Central memory CD4-positive, alpha-beta T cell (primary cell): ENCODE data around the gene PKDREJ.
A peak's percentile ranks its signal among the peaks of the same experiment; 100 is the strongest.

ENCODE experiments used
- DNase-seq: peaks from one replicate; pipeline ENCODE4 v3.0.0; 2022

The PKDREJ gene

DNA sequence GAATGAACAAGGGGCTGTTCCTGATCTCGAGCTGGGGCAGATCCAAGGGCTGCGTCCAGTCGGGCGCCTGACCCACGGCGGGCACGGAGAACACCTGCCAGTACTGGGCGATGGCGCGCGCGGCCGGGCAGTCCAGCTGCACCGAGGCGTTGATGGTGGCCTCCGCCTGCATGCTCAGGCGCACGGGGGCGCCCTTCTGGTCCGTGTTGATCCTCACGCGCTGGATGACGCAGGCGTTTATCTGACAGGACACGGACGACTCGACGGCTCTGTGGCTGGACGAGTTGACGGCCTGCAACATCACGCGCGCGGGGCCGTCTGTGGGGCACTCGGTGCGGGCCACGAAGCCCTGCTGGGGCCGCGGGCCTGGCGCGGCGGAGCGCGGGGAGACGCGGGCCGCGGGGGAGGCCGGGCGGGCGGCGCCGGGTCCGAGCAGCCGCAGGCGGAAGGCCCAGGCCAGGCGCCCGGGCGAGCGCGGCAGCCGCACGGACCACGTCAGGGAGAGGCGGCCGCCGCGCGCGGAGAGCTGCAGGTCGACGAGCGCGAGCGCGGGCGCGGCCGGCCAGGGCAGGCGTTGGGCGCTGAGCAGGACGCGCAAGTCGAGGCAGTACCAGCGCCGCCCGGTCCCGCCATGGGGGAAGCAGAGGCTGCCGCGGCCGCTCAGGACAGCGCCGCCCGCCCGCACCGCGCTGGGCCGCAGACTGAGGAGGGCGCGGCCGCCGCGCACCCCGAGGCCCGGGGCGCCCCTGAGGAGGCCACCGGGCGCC, 511 bp downstream of the PKDREJ start:
- DNase-seq: no peak

- no peak for DNase-seq
Measured at GRCh38 chr22:46260038-46260437, 3.1 kb downstream of the PKDREJ start.

DNA sequence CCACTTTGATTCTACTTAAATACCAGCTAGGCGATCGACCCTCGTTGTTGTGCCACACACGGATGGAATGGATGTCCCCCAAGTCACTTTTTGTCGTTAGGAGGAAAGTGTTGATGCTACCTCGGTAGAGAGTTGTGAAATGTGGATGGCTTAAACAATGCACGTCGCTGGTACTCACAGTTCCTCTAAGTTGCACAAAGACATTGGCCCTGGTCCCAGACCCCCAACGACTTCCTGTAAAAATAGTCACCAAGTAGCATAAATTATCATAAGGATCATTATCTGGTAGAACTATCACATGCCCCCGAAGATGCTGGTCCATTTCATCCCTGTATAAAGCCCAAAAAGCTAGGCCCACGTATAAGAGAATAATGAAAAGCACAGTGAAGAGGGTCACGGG, 3.8 kb downstream of the PKDREJ start:
- no peak for DNase-seq

GRCh38 chr22:46256358-46256958, 6.7 kb downstream of the PKDREJ start:
- DNase-seq: no peak

GRCh38 chr22:46251816-46252380, 11.2 kb downstream of the PKDREJ start:
- no peak for DNase-seq

- no peak for DNase-seq
Measured at GRCh38 chr22:46251266-46251665, 11.9 kb downstream of the PKDREJ start.

- no peak for DNase-seq
Measured at GRCh38 chr22:46250783-46251125, 12.4 kb downstream of the PKDREJ start.

DNA sequence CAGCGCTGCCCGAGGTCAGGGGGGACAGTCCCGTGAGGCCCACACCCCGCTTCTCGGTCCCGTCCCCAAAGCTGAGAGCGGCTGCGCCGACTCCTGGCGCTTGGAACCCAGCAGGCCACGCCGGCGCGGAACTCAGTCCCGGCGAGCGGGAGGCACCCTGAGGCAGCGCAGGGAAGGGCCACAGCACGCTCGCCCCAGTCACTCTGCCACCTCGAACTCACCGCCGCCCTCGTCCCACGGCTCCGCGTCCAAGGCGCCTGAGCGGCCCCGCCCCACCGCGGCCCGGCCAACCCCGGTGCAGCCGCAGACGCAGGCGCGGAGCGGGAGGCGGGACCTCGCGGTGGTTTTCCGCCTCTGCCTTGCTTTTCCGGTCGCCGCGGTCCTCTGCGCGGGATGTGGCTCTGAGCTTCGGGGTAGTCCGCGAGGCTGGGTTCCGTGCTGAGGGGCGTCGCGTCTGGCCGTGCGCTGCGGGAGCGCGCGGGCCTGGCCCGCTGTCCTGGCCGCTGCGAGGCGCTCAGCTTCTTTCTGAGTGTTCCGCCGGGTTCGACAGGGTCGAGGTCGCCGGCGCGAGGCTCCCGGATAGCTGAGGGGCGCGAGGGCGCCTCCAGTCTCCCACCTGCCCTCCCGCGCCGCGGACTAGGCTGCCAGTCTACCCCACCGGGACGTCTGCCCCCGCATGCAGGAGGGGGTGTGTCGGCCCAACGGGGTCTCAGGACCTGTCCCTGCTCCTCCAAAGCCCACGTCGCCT, 12.9 kb downstream of the PKDREJ start, which contains the start of gene CDPF1:
CDPF1 (minus strand) TSS at position 259 of the 748 bp plus-strand sequence. CDS start 2,009 bp downstream, outside the sequence.
- DNase-seq: peak; percentile 89

- no peak for DNase-seq
Measured at GRCh38 chr22:46247443-46247975, 15.6 kb downstream of the PKDREJ start.

- DNase-seq: no peak
Measured at GRCh38 chr22:46246178-46246577, 17.0 kb downstream of the PKDREJ start.

GRCh38 chr22:46245511-46245910, 17.6 kb downstream of the PKDREJ start:
- DNase-seq: no peak

DNA sequence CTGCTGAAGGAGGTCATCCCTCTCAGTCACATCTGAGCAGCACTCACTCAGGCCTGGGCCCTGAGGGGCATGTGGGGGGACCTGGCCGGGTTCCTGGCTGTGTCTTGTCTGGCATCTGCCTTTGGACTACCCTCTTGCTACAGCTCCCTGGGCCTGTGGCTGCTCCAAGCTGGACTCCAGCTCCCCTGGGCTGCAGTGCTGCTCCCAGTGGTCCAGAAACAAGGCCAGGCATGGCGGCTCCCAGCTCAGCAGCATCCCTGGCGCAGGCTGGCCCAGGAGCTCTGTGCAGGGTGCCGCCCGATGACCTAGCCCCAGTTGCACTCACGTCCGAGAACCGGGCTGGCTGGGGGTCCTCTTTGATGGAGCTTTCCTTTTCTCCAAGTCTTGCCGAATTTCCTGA, 18.4 kb downstream of the PKDREJ start:
- DNase-seq: no peak

DNA sequence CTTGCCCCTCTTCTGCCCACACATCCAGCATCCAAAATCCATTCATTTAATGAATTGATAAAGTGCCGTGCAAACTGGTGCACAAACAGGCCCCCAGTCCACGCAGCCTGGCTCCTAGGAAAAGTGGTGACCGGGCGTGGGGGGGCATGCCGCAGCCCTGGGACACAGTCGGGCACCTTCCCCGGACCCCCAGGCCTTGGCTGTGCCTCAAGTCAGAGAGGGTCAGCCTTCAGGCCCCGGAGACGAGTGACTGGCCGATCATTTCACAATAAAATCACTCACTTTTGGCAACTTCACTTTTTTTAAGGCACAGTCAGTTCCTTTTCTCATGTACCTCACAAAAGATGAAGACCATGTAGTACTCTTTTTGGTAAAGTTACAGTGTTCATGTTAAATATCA, 21.1 kb downstream of the PKDREJ start:
- no peak for DNase-seq

- no peak for DNase-seq
Measured at GRCh38 chr22:46241396-46242007, 21.6 kb downstream of the PKDREJ start.

GRCh38 chr22:46240907-46241306, 22.2 kb downstream of the PKDREJ start:
- no peak for DNase-seq

DNA sequence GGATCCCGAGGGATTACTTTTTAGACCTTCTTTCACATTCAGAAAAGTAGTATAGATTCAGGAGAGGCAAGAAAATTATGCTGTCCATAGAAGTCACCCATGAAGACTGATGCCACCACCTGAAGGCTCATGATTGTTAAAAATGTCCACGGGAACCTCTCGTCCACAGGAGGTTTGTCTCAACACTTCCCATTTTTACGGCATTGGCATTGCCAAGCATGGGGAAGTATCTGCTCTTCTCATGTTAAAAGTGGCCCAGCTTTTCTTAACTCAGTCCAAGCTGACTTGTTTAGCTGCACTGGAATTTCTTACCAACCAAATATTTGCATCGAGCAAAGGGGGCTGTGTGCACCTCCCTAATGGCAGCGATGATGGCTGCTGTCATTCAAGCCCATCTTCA, 22.6 kb downstream of the PKDREJ start:
- no peak for DNase-seq

DNA sequence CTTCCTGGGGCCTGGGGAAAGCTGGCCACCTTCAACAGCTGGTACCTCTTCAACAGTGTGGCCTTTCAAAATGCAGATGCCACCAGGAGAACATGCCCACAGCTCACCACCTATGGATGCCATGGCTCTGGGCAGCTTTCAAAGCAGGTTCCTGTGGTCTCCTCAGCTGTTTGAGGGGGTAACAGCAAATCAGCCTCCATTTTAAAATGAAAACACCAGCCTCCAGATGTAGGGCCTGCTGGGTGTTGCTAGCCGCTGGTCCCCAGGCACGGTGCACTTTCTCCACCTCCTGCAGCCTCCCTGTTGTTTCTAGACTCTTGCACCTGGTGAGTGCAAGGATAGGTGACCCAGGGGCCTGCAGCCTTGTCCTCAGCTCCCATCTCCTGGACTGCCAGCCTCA, 23.1 kb downstream of the PKDREJ start:
- DNase-seq: no peak

- DNase-seq: peak; percentile 20
Measured at GRCh38 chr22:46239261-46240048, 23.7 kb downstream of the PKDREJ start.

DNA sequence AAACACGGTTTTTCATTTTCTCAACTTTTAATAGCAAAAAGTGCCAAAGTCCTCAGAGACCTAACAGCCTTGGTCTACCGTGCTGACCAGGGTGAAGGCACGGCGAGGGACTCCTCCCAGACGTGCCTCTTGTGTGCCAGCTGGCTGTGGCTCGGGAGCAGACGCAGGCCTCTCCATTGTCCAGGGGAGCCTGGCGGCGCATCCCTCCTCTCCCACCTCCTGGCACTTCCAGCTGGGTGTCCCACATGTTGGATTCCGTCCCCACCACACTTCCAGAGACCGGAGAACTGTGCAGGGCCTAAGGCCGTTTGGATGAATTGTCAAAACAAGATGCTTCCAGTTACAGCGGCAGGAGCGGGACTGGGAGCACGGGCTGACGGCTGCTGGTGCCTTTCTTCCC, 24.6 kb downstream of the PKDREJ start:
- no peak for DNase-seq

- DNase-seq: no peak
Measured at GRCh38 chr22:46237453-46238124, 25.6 kb downstream of the PKDREJ start.

GRCh38 chr22:46234969-46235368, 28.2 kb downstream of the PKDREJ start:
- DNase-seq: no peak
